Measurements from ENCODE around the gene KCNMA1.

GRCh38 chr10:76883596-76883995 lies 754.0 kb downstream of the KCNMA1 start:
- TF ChIP-seq RAD21 (IDR thresholded peaks at IDR 0.05; ENCODE audit: low read depth) = no peak
- TF ChIP-seq REST (IDR thresholded peaks at IDR 0.05; ENCODE audit: low read depth) = no peak
- TF ChIP-seq EP300 (IDR thresholded peaks at IDR 0.05; ENCODE audit: borderline replicate concordance) = no peak
- TF ChIP-seq TAF1 (IDR thresholded peaks at IDR 0.05; ENCODE audit: low read depth) = no peak
- no peak for TF ChIP-seq CREB1 (IDR thresholded peaks at IDR 0.05; ENCODE audit: low read depth)
- no peak for TF ChIP-seq MAX (IDR thresholded peaks at IDR 0.05)
- no peak for TF ChIP-seq EGR1 (IDR thresholded peaks at IDR 0.05)
- no peak for TF ChIP-seq CEBPB (IDR thresholded peaks at IDR 0.05)
- no peak for TF ChIP-seq FOXM1 (IDR thresholded peaks at IDR 0.05; ENCODE audit: borderline replicate concordance, low read depth)
- TF ChIP-seq TCF12 (IDR thresholded peaks at IDR 0.05; ENCODE audit: low read depth) = no peak
- no peak for TF ChIP-seq TEAD4 (IDR thresholded peaks at IDR 0.05)
- no peak for TF ChIP-seq YY1 (IDR thresholded peaks at IDR 0.05; ENCODE audit: low read depth)

All from Ishikawa (cell line).